Activated CD4-positive, alpha-beta memory T cell treated with anti-CD3 and anti-CD28 coated beads for 36 hours (primary cell): ENCODE data around the gene SV2B. TPM values are rescaled to one million over a fixed set of nuclear protein-coding genes. Genes with fewer than 3 reads are reported as not detected.

ENCODE experiments used
- CTCF ChIA-PET: fragments of 350-600 bp; sonication (Branson Sonifier 250); formaldehyde crosslinking; loops from one replicate; lab custom pipeline; 2021; ENCODE audit warnings: antibody characterized with exemption, inconsistent platforms; lab: Charles Lee
- POLR2A ChIA-PET: fragments of 350-600 bp; sonication (Branson Sonifier 250); formaldehyde crosslinking; loops from one replicate; lab custom pipeline; 2021; ENCODE audit warnings: antibody characterized with exemption; lab: Charles Lee
- DNase-seq: peaks from one replicate; pipeline ENCODE4 v3.0.0-alpha.2; 2020
- H3K27ac Mint-ChIP-seq: one replicate; pipeline ENCODE4 v1.8.0; 2021; ENCODE audit warnings: mixed read lengths
- H3K27me3 Mint-ChIP-seq: one replicate; pipeline ENCODE4 v1.8.0; 2021; ENCODE audit warnings: mixed read lengths
- H3K36me3 Mint-ChIP-seq: one replicate; pipeline ENCODE4 v1.8.0; 2021; ENCODE audit warnings: mixed read lengths
- H3K4me1 Mint-ChIP-seq: one replicate; pipeline ENCODE4 v1.8.0; 2021; ENCODE audit warnings: low read depth, mixed read lengths
- H3K4me3 Mint-ChIP-seq: one replicate; pipeline ENCODE4 v1.8.0; 2021; ENCODE audit warnings: mild to moderate bottlenecking, mixed read lengths
- H3K9me3 Mint-ChIP-seq: one replicate; pipeline ENCODE4 v1.8.0; 2021; ENCODE audit warnings: mixed read lengths
- intact Hi-C: fragments of 100-400 bp; cut with micrococcal nuclease; formaldehyde crosslinking; loops from one replicate; pipeline ENCODE4 v1.15.1; 2023
- total RNA-seq, 2 experiments: library from RNA; stranded (reverse); gene quantifications; one replicate each; pipeline ENCODE4 v1.2.3, GENCODE V29; 2021

SV2B gene
- total RNA-seq, 2 experiments from 2014 or later, result 0.02 to 0.05 TPM

DNA sequence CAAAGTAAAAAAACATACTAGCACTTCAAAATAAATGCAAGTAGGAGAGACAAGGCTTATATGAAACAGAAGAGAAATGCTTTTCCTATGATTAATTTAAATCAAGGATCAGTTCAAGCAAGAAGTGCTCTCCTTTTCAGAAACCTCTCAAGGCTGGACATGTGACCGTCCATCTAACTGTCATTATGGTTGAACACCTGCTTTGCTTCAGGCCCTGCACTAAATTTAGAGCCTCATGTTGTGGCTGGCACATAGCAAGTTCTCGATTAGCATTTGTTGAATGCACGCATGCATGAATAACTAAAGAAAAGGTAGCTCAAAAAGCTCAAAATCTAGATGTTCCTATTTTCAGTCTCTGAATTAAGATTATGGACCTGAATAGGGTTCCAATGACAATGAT, 82.0 kb downstream of the SV2B start:
- H3K36me3 Mint-ChIP-seq, result no peaks in the 10 kb centered on the region
- POLR2A ChIA-PET, result no interaction called here
- no peak overlapping the region for H3K27ac Mint-ChIP-seq
- no peak overlapping the region for H3K4me3 Mint-ChIP-seq
- H3K9me3 Mint-ChIP-seq, result no peaks in the 10 kb centered on the region
- peaks cover 19% of the 10 kb centered on the region for H3K27me3 Mint-ChIP-seq
- CTCF ChIA-PET, result no interaction called here
- intact Hi-C loops, result no loop called here
- no peaks in the 10 kb centered on the region for H3K4me1 Mint-ChIP-seq
- no peak for DNase-seq

DNA sequence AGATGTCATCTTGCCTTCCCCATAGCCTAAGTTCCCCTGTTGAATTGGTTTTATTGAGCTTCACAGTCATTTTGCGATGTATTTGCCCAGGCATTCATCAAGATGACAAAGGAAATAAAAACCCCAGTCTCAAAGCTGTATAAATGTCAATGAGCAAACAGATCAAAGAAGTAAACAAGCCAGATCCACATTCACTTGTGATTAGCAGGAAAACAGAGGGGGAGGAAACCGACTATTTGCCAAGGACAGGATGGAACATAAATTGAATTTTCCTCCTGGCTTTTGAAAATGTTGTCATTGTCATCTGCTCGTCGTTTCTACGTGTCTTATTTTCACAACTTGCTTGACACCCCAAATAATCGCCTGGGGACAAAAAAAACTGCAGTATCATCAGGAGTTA, 83.5 kb downstream of the SV2B start:
- Mint-ChIP-seq H3K27me3 (peaks cover 19% of the 10 kb centered on the region), H3K27ac (no peak overlapping the region), H3K9me3 (no peaks in the 10 kb centered on the region), H3K36me3 (no peaks in the 10 kb centered on the region), H3K4me3 (no peak overlapping the region), H3K4me1 (no peaks in the 10 kb centered on the region)
- CTCF ChIA-PET, result no interaction called here
- POLR2A ChIA-PET, result no interaction called here
- DNase-seq, result no peak
- intact Hi-C loops, result no loop called here

DNA sequence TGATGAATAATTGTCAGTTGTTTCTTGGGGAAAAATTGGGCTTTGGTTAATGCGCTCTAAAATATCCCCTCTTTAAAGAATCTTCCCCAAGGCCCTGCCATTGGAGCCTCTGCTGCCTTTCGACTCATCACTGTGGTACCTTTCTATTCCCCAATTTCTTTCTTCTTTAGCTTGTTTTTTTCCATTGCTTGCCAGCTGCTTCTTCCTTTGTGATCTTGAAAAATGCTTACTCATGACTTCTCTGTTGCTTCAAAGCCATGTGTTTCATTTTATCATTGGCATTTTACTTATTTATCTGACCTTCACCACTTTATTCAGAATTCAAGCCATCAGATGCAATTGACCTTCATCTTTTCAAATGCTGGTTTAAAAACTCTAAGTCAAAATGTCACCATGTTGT, 84.4 kb downstream of the SV2B start:
- no peak overlapping the region for H3K4me3 Mint-ChIP-seq
- no peak for DNase-seq
- no peak overlapping the region for H3K27ac Mint-ChIP-seq
- no peaks in the 10 kb centered on the region for H3K36me3 Mint-ChIP-seq
- POLR2A ChIA-PET, result no interaction called here
- no peaks in the 10 kb centered on the region for H3K4me1 Mint-ChIP-seq
- CTCF ChIA-PET, result no interaction called here
- H3K27me3 Mint-ChIP-seq, result peaks cover 21% of the 10 kb centered on the region
- no peaks in the 10 kb centered on the region for H3K9me3 Mint-ChIP-seq
- intact Hi-C loops, result no loop called here

DNA sequence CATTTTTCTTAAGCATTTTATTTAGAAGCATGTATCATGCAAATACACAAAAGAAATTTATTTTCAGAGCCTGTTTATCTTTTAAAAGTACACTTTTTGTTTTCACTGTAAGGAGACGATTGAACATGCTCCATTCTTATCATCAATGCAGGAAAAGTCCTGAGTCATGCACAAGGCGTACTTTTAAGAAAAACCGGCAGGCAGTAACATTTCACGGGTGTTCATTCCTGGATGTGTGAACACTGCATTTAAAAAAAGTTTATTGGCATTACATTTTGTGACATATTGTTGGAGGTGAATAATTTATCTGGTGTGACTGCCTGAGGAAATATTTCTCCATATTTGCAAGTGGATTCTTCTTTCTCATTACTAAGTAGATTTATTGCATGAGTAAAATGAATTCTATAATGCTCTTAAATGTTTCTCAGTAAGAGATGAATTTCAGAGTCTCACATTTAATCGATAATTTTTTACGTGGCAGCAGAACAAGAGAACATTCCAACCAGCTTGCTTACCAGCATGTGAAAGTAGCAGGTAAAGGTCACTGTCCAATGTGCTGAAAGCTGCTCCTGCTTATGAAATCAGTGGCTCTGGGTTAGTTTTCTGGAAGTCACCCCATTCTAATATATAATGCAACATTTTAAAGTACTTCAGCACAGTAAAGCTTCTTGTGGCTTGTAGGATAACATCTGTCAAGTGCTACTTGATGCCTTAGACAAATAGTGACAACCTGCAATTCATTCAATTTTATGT, 87.0 kb downstream of the SV2B start:
- ChIA-PET CTCF (no interaction called here), POLR2A (no interaction called here)
- Mint-ChIP-seq H3K36me3 (no peaks in the 10 kb centered on the region), H3K4me1 (no peaks in the 10 kb centered on the region), H3K27me3 (peaks cover 13% of the 10 kb centered on the region), H3K4me3 (no peak overlapping the region), H3K27ac (no peak overlapping the region), H3K9me3 (no peaks in the 10 kb centered on the region)
- DNase-seq, result no peak
- intact Hi-C loops, result no loop called here

DNA sequence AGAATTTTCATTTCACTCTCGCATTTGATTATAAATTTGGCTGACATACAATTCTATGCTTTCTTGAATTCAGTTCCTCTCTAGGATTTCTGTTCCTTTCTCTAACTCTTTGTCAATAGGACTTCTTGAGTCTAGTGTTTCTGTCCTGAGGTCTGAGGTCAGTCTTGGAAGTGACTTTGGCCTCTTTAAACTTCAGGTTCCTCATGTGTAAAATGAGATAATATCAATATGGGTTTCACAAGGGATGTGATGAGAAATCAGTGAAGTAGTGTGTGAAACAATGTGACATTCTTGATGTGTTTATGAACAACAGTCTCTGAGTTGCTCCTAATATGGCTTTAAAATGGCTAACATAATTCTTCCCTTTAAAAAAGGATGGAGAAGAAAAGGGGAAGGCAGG, 92.2 kb downstream of the SV2B start:
- Mint-ChIP-seq H3K4me3 (no peak overlapping the region), H3K36me3 (no peaks in the 10 kb centered on the region), H3K27me3 (peaks cover 19% of the 10 kb centered on the region), H3K4me1 (no peaks in the 10 kb centered on the region), H3K27ac (no peak overlapping the region), H3K9me3 (no peaks in the 10 kb centered on the region)
- ChIA-PET POLR2A (no interaction called here), CTCF (no interaction called here)
- intact Hi-C loops, result no loop called here
- DNase-seq, result no peak

DNA sequence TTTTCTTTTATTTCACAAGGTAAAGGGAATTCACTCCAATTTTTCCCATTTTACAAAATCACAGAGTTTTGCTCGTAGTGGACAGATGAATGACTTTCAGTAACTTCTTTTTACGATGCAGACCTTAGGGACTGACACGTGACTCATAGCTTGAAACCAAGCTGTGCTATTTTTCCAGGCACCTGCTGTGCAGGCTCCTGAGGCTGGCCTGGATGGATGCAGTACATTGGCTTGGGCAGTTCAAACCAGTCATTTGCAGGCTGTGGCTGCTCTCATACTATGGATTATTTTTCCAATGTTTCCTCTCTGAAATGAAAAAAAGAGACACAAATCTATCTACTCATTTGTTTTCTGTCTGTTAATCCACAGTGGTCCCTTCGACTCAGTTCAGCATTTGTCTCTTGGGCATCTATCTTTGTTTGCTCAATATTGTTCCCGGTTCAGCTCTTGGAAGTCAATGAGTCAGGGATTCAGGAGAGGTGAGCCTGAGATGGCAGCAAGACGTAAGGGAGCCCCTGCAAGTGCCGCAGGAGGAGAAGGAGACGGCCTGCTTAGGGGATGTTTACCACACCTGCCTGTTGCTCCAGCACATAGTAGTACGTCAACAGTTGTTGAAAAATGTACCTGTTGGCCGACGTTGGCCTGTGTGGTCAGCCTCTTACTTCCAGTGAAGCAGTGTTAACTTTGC, 92.8 kb downstream of the SV2B start:
- ChIA-PET POLR2A (no interaction called here), CTCF (no interaction called here)
- intact Hi-C loops, result no loop called here
- no peaks in the 10 kb centered on the region for H3K9me3 Mint-ChIP-seq
- H3K36me3 Mint-ChIP-seq, result no peaks in the 10 kb centered on the region
- peaks cover 19% of the 10 kb centered on the region for H3K27me3 Mint-ChIP-seq
- no peak for DNase-seq
- H3K27ac Mint-ChIP-seq, result no peak overlapping the region
- H3K4me1 Mint-ChIP-seq, result no peaks in the 10 kb centered on the region
- H3K4me3 Mint-ChIP-seq, result no peak overlapping the region

DNA sequence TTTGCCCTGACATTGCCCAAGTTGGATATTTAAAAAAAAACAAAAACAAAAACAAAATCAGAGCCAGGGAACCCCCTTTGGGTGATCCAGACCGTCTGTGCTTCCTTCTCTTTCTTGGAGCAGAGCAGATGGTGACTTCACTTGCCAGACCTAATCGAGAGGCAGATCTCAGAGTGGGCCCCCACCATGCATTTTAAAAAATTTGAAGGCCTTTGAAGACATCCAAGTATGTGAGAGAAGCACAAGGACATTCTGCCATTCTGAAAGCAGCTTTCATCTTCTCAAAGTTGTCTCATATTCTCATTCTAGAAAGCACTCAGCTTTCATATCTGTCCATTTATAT, 93.3 kb downstream of the SV2B start:
- CTCF ChIA-PET, result no interaction called here
- peaks cover 19% of the 10 kb centered on the region for H3K27me3 Mint-ChIP-seq

DNA sequence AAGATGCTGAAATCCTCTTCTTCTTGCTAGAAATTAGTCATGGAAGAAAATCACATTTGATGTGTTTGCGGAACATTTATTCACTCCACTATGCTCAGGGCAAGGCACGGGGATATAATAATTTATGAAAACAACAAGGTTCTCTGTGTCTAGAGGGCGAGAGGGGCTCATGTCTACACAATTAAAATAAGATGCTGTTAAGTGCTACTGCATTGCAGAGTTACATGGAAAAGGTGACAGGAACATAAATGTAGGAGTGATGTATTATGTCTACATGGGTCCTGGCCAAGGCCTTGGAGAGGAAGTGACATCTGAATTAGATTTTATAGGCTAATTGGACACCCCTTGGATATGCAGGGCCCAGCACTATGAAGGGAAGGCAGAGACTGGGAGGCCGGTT, 96.1 kb downstream of the SV2B start:
- CTCF ChIA-PET, result no interaction called here
- H3K4me3 Mint-ChIP-seq, result no peak overlapping the region
- H3K27me3 Mint-ChIP-seq, result peaks cover 15% of the 10 kb centered on the region
- H3K27ac Mint-ChIP-seq, result no peak overlapping the region
- H3K9me3 Mint-ChIP-seq, result no peaks in the 10 kb centered on the region
- POLR2A ChIA-PET, result no interaction called here
- no peak for DNase-seq
- H3K4me1 Mint-ChIP-seq, result no peaks in the 10 kb centered on the region
- no peaks in the 10 kb centered on the region for H3K36me3 Mint-ChIP-seq
- intact Hi-C loops, result no loop called here

More for the DNA sequence above, 93.3 kb downstream of the SV2B start:
- no peaks in the 10 kb centered on the region for H3K9me3 Mint-ChIP-seq
- H3K4me1 Mint-ChIP-seq, result no peaks in the 10 kb centered on the region
- no peak for DNase-seq
- POLR2A ChIA-PET, result no interaction called here
- no peak overlapping the region for H3K4me3 Mint-ChIP-seq
- intact Hi-C loops, result no loop called here
- H3K36me3 Mint-ChIP-seq, result no peaks in the 10 kb centered on the region
- no peak overlapping the region for H3K27ac Mint-ChIP-seq

DNA sequence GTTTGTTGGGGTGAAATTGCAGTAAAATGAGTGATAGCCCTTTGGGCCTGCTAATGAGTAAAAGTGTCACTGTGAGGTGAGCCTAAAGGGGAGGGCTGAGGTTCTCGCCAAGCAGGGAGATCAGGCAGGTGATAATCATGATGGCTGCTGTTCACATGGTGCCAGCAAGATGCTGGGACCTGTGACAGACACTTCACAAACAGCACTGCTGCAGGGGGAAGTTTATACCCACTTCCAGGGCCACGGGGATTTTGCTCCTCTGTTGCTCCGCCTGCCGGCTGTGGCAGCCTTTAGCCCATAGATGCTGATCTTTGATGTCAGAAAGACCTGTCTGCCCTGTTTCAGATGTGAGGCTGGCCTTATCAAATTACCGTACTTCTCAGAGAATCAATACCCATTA, 96.7 kb downstream of the SV2B start:
- Mint-ChIP-seq H3K36me3 (no peaks in the 10 kb centered on the region), H3K4me1 (no peaks in the 10 kb centered on the region), H3K4me3 (no peak overlapping the region), H3K27ac (no peak overlapping the region), H3K9me3 (no peaks in the 10 kb centered on the region), H3K27me3 (peaks cover 15% of the 10 kb centered on the region)
- intact Hi-C loops, result no loop called here
- POLR2A ChIA-PET, result no interaction called here
- CTCF ChIA-PET, result no interaction called here
- no peak for DNase-seq

DNA sequence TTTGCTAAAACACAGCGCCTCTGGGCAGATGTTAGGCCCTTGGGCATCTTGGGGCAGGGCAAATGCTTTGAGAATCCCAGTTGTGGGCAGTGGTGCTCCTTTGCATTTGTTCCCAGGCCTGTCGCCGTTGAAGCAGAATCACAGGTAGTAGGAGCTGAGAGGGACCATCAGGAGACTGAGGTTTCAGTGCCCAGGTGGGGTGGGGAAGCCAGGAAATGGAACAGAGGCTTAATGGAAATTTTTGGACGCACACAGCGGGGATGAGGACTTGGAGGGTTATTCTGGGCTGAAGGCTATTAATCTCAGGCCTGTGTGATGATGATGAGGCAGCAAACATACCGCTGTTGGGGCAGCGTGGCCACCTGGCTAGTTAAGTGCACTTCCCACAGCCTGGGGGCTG, 99.5 kb downstream of the SV2B start:
- Mint-ChIP-seq H3K4me3 (no peak overlapping the region), H3K9me3 (no peaks in the 10 kb centered on the region), H3K36me3 (no peaks in the 10 kb centered on the region), H3K27ac (no peak overlapping the region), H3K27me3 (peaks cover 3% of the 10 kb centered on the region), H3K4me1 (no peaks in the 10 kb centered on the region)
- ChIA-PET CTCF (no interaction called here), POLR2A (no interaction called here)
- intact Hi-C loops, result no loop called here
- no peak for DNase-seq

DNA sequence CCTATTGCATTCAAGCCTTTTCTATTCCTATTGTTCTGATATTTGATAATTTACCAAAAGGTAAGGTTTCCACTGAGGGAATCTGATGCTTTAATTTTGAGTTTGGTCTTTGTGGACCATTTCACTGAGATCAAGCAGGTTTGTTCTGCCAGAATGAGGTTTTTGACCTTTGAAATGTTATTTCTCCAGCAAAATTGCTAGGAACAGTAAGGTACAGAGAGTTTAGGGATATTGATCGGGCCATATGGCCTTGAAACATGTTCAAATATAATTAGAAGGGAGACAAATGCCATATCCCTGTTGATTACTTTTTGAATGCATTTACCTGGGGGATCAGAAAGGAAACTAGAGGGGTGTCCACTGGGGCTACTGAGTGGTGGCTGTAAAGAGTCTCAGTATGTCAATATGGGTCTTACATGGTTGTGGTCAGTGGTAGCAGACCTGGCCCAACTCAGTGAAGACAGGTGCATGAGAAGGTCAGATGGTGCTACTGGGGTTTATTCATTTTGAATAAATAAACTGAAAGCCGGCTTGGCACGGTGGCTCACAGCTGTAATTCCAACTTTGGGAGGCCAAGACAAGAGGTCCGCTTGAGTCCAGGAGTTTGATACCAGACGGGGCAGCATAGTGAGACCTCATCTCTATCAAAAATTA, 100.2 kb downstream of the SV2B start:
- H3K4me1 Mint-ChIP-seq, result no peaks in the 10 kb centered on the region
- no peak overlapping the region for H3K4me3 Mint-ChIP-seq
- no peaks in the 10 kb centered on the region for H3K9me3 Mint-ChIP-seq
- ChIA-PET POLR2A (no interaction called here), CTCF (no interaction called here)
- H3K27ac Mint-ChIP-seq, result no peak overlapping the region
- intact Hi-C loops, result no loop called here
- no peak for DNase-seq
- H3K36me3 Mint-ChIP-seq, result no peaks in the 10 kb centered on the region
- no peaks in the 10 kb centered on the region for H3K27me3 Mint-ChIP-seq

DNA sequence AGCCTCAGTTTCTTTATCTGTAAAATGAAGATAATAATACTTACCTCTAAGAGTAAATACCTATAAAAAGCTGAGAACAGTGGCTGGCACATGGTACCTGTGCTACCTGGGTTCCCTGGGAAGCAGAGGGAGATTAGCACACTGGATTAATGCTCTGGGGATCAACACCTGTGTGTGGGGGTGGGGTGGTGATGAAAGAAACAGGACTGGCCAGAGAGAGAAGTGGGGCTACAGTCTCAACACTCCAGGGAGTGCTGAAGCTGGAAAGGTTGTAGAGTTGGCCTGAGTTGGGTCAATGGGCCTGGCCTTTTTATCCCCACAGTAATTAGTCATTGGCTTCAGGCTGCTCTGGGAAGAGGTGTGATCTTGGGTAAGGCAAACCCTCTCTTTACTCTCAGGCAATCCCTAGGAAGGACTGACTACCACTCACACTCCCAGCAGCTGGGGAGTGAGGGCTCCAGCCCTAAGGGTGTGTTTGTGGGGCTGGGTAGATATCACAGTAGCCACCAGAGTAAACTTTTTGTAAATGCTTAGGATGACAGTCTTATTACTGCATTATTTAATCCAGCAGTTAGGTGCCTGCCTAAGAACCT, 102.5 kb downstream of the SV2B start:
- POLR2A ChIA-PET, result no interaction called here
- Mint-ChIP-seq H3K27ac (no peak overlapping the region), H3K9me3 (no peaks in the 10 kb centered on the region), H3K36me3 (no peaks in the 10 kb centered on the region), H3K27me3 (peaks cover 3% of the 10 kb centered on the region), H3K4me3 (no peak overlapping the region), H3K4me1 (no peaks in the 10 kb centered on the region)
- no peak for DNase-seq
- CTCF ChIA-PET, result no interaction called here
- intact Hi-C loops, result no loop called here
